AG04450 (cell line): Measurements from ENCODE around the gene WRAP73. TPM values are rescaled to one million over a fixed set of nuclear protein-coding genes. Genes with fewer than 3 reads are reported as not detected.

Source experiments
- CTCF ChIA-PET: fragments of 300-600, 350-600 bp; formaldehyde crosslinking; extraction: SDS; loops from one replicate; lab custom pipeline; 2022; ENCODE audit warnings: antibody characterized with exemption, inconsistent platforms; lab: Charles Lee
- POLR2A ChIA-PET: fragments of 350-600 bp; formaldehyde crosslinking; extraction: SDS; loops from one replicate; lab custom pipeline; 2021; ENCODE audit warnings: antibody characterized with exemption, inconsistent platforms; lab: Yijun Ruan, JAX
- DNase-seq: peaks from one replicate; pipeline ENCODE4 v3.0.0-alpha.2; 2011; ENCODE audit warnings: low read depth, low spot score
- H3K27ac ChIP-seq: one replicate; pipeline ENCODE4 v1.5.1; 2012; ENCODE audit warnings: low read depth, low read length, control low read depth
- H3K27me3 ChIP-seq: one replicate; pipeline ENCODE4 v1.6.0; 2012; ENCODE audit warnings: low read length; ENCODE audit not compliant: control insufficient read depth, insufficient read depth
- H3K4me3 ChIP-seq: 2 replicates; pipeline ENCODE4 v1.5.1; 2011; ENCODE audit warnings: mild to moderate bottlenecking, low read depth, low read length, control low read depth
- H3K9me3 ChIP-seq: 2 replicates; pipeline ENCODE4 v1.5.1; 2012; ENCODE audit warnings: low read length; ENCODE audit not compliant: control insufficient read depth, insufficient read depth
- CTCF ChIP-seq: IDR thresholded peaks from 2 replicates; pipeline ENCODE4 v1.5.1; 2011; ENCODE audit warnings: low read depth, low read length, control low read depth, inconsistent platforms
- polyA plus RNA-seq: library from polyadenylated mRNA; depleted of rRNA; stranded (reverse); fragments of >200 nt; gene quantifications from 2 replicates; pipeline ENCODE4 v1.2.3, GENCODE V29; 2011

The WRAP73 gene
- polyA plus RNA-seq, 1 experiment, result 14.1 TPM

- CTCF ChIA-PET, result no interaction called here
- Histone ChIP-seq H3K9me3 (peaks cover 4% of the 10 kb centered on the region; the same call in 1 of the 2 replicates), H3K27me3 (peaks cover 43% of the 10 kb centered on the region), H3K27ac (no peak overlapping the region), H3K4me3 (no peak overlapping the region)
- no peak for TF ChIP-seq CTCF
- POLR2A ChIA-PET, result no interaction called here
- no peak for DNase-seq
Measured at GRCh38 chr1:3651026-3651929, 1.4 kb upstream of the WRAP73 start.

- H3K27ac ChIP-seq, result no peak overlapping the region
- H3K9me3 ChIP-seq, result peaks cover 4% of the 10 kb centered on the region; the same call in 1 of the 2 replicates
- H3K4me3 ChIP-seq, result no peak overlapping the region
- H3K27me3 ChIP-seq, result peaks cover 41% of the 10 kb centered on the region
- no peak for DNase-seq
- ChIA-PET POLR2A (no interaction called here), CTCF (interaction anchor here (0.8 to 1.5 kb wide), 2 partner anchors 24 to 32 kb away, joined by 4 read pairs; no protein-coding TSS in a partner anchor)
- TF ChIP-seq CTCF, result no peak
Measured at GRCh38 chr1:3650248-3651025, 534 bp upstream of the WRAP73 start.

- Histone ChIP-seq H3K9me3 (peaks cover 4% of the 10 kb centered on the region; the same call in 1 of the 2 replicates), H3K4me3 (no peak overlapping the region), H3K27me3 (peaks cover 12% of the 10 kb centered on the region), H3K27ac (no peak overlapping the region)
- TF ChIP-seq CTCF, result no peak
- no peak for DNase-seq
- POLR2A ChIA-PET, result no interaction called here
- CTCF ChIA-PET, result no interaction called here
Measured at GRCh38 chr1:3646596-3646995, 3.3 kb downstream of the WRAP73 start.

GRCh38 chr1:3645666-3646355 is 4.1 kb downstream of the WRAP73 start:
- Histone ChIP-seq H3K4me3 (no peak overlapping the region), H3K27ac (no peak overlapping the region), H3K9me3 (peaks cover 4% of the 10 kb centered on the region; the same call in 1 of the 2 replicates), H3K27me3 (peaks cover 4% of the 10 kb centered on the region)
- no peak for DNase-seq
- TF ChIP-seq CTCF, result no peak
- ChIA-PET CTCF (no interaction called here), POLR2A (no interaction called here)
